ENCODE results near the gene ARHGAP28.

ARHGAP28 gene

DNA sequence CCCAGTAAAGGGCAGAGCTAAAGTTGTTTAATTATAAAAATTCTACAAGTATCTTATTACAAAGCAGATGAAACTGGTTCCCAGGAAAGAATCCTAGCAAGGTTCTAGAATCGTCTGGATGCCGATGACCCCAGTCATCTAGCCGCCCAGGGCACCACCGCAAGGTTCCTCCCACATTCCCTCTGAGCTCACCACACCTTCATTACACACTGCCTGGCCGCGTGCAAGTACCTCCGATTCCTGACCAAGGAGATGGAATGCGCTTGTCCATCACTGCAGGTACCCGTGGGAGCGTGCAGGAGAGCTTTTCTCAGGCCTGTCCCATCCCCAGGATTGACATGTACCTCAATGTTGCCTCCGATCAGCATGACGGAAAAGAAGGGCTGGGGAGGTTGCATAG lies 229.6 kb downstream of the ARHGAP28 start:
- Histone ChIP-seq H3K4me3 (replicated peaks; ENCODE audit: low read depth, low read length) (no peak overlapping the region), H3K27me3 (replicated peaks; ENCODE audit: control insufficient read depth, insufficient read depth, low read length) (no peaks in the 10 kb centered on the region), H3K36me3 (ENCODE audit: control insufficient read depth, insufficient read depth, low read length) (no peaks in the 10 kb centered on the region)
- DNase-seq (ENCODE audit: extremely low read depth, insufficient read length) = no peak
- TF ChIP-seq, protein P1, sequence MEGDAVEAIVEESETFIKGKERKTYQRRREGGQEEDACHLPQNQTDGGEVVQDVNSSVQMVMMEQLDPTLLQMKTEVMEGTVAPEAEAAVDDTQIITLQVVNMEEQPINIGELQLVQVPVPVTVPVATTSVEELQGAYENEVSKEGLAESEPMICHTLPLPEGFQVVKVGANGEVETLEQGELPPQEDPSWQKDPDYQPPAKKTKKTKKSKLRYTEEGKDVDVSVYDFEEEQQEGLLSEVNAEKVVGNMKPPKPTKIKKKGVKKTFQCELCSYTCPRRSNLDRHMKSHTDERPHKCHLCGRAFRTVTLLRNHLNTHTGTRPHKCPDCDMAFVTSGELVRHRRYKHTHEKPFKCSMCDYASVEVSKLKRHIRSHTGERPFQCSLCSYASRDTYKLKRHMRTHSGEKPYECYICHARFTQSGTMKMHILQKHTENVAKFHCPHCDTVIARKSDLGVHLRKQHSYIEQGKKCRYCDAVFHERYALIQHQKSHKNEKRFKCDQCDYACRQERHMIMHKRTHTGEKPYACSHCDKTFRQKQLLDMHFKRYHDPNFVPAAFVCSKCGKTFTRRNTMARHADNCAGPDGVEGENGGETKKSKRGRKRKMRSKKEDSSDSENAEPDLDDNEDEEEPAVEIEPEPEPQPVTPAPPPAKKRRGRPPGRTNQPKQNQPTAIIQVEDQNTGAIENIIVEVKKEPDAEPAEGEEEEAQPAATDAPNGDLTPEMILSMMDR (IDR thresholded peaks at IDR 0.05; ENCODE audit: insufficient read depth, low read length, poor library complexity, severe bottlenecking) = no peak

DNA sequence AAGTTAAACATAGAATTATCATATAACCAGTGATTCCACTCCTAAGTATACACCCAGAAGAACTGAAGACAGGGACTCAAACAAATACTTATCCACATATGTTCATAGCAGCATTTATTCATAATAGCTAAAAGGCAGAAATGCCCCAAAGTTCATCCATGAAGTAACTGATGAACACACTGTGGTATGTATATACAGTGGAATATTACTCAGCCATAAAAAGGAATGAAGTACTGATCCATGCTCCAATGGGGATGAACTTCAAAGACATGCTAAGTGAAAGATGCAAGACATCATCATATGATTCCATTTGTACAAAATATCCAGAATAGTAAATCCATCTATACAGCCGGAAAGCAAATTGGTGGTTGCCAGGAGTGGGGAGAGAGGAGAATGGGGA lies 230.6 kb downstream of the ARHGAP28 start:
- Histone ChIP-seq H3K36me3 (ENCODE audit: control insufficient read depth, insufficient read depth, low read length) (no peaks in the 10 kb centered on the region), H3K4me3 (replicated peaks; ENCODE audit: low read depth, low read length) (no peak overlapping the region), H3K27me3 (replicated peaks; ENCODE audit: control insufficient read depth, insufficient read depth, low read length) (no peaks in the 10 kb centered on the region)
- TF ChIP-seq, protein P1 (IDR thresholded peaks at IDR 0.05; ENCODE audit: insufficient read depth, low read length, poor library complexity, severe bottlenecking) = no peak
- DNase-seq (ENCODE audit: extremely low read depth, insufficient read length) = no peak

DNA sequence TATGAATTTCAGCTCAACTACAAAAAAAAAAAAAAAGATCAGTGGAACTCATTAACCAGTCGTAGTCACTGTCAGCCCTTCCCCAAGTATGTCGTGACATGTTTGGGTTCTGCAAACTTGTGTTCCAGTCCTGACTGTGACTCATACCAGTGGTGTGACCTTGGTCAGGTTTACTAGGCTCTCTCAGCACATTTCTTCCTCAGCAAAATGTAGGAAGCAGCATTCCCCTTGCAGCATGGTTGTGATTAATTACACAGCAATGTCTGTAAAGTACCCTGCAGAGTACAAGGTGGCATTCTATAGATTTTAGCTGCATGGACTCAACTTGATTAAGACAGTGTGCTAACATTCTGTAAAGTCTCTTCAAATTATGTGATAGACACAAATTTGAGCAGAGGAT lies 231.1 kb downstream of the ARHGAP28 start:
- TF ChIP-seq, protein P1 (IDR thresholded peaks at IDR 0.05; ENCODE audit: insufficient read depth, low read length, poor library complexity, severe bottlenecking) = no peak
- Histone ChIP-seq H3K4me3 (replicated peaks; ENCODE audit: low read depth, low read length) (no peak overlapping the region), H3K36me3 (ENCODE audit: control insufficient read depth, insufficient read depth, low read length) (no peaks in the 10 kb centered on the region), H3K27me3 (replicated peaks; ENCODE audit: control insufficient read depth, insufficient read depth, low read length) (no peaks in the 10 kb centered on the region)
- DNase-seq (ENCODE audit: extremely low read depth, insufficient read length) = no peak

DNA sequence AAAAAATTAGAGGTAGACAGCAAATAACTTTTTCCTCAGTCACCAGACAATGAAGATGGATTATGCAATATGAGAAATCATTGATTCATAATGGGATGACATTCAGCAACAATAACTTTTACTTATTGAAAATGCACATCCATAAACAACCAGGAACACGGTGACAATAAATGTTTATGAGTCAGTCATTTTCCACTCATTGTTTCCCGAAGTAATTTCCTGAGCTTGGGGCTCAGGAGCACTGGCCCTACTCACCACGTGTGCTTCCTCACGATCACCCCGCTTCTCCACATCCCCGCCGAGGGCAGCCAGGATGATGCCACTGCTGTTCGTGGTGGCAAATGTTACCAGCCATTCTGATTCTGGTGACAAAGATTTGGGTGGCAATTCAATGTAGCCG lies 231.8 kb downstream of the ARHGAP28 start:
- no peak for DNase-seq (ENCODE audit: extremely low read depth, insufficient read length)
- no peak overlapping the region for H3K4me3 ChIP-seq (replicated peaks; ENCODE audit: low read depth, low read length)
- no peaks in the 10 kb centered on the region for H3K27me3 ChIP-seq (replicated peaks; ENCODE audit: control insufficient read depth, insufficient read depth, low read length)
- H3K36me3 ChIP-seq (ENCODE audit: control insufficient read depth, insufficient read depth, low read length) = no peaks in the 10 kb centered on the region
- TF ChIP-seq, protein P1 (IDR thresholded peaks at IDR 0.05; ENCODE audit: insufficient read depth, low read length, poor library complexity, severe bottlenecking) = no peak

DNA sequence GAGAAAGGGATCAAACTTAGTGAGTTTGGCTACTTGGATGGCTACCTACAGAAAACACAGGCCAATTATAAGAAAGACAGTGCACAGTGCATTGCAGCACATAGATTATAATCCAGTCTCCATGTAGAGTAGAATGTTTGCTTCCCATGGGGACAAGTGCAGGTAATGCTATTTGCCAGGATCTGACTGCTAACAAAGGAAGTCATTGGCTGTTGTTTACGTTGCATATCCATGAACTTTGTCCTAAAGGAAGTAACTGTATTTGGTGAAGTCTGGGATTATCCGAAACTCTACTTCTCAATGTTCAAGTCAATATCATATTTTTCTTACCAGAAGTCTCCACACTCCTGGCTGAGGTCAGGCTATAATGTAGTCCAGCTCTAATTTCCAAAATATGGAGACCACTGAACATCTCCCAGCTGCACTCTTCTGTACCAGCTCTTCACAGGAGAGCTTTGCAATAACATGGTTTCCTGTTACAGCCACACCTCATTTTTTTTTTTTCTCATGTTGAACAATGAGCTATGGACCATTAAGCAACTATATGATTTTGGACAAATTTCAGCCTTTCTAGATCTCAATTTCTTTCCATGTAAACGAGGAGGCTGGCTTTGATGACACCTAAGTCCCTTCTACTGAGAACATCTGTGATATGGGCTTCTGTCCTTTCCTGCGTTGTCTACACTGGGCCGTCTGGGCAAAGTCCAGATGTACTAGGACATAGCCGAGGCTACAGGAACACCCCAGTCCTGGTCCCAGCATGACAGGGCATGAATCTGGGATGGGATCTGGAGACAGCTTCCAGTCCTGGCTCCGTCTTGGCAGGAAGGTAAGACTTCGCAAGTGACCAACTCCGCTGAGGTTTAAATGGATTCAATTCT lies 233.3 kb downstream of the ARHGAP28 start:
- H3K4me3 ChIP-seq (replicated peaks; ENCODE audit: low read depth, low read length) = no peak overlapping the region
- TF ChIP-seq, protein P1 (IDR thresholded peaks at IDR 0.05; ENCODE audit: insufficient read depth, low read length, poor library complexity, severe bottlenecking) = no peak

More for the DNA sequence above, 233.3 kb downstream of the ARHGAP28 start:
- no peak for DNase-seq (ENCODE audit: extremely low read depth, insufficient read length)
- Histone ChIP-seq H3K36me3 (ENCODE audit: control insufficient read depth, insufficient read depth, low read length) (no peaks in the 10 kb centered on the region), H3K27me3 (replicated peaks; ENCODE audit: control insufficient read depth, insufficient read depth, low read length) (no peaks in the 10 kb centered on the region)

Data from GM06990 (cell line).